ENCODE results near the gene SAMHD1.
"Not testable (repeated sequence)": the region's sequence is repeated elsewhere in the genome, so short reads cannot be mapped to it uniquely, and the experiment has no call there.

Gene SAMHD1

DNA sequence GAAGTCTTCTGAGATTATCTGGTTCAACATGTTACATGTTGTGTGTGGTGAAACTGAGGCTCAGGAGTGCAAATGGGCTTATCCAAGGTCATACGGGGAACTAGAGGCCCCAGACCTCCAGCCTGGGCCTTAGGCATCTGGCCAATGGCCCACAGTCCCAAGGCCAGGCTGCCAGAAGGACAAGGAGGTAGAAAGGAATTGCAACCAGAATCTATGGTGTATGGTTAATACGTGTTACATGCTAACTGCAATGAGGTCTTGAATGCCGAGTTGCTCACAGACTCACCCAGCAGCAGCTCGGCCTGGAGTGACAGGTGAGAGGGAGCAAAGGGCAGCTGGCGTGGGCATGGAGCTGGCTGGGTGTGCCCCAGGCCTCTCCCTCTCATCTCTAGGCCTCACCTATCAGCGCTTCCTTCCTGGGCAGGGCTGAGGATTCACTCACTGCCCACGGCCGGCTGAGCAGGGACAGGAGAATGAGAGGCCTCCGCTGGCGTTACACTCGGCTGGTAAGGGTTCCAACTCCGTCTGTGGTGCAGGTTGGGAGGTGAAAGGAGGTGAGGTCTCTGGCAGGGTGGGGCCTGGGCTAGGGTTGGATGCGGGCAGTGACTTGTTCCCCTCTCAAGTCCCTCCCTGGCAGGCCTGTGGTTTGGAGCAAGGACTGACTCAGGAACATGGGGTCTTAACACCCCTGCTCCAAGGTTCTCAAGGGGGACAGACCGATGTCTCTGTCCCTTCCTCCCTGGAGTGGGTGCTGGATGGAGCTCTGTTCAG, 75.6 kb downstream of the SAMHD1 start, which contains the start of gene TLDC2:
TSS of gene TLDC2 (plus strand) at position 437 of the 771 bp plus-strand sequence. CDS start at position 474, 37 bp downstream.
- ATAC-seq, result peak; percentile 21
- no peak within 1 kb of the TSS for H3K4me3 Mint-ChIP-seq

GRCh38 chr20:36875093-36875492, 76.4 kb downstream of the SAMHD1 start:
- not testable (repeated sequence) for H3K9me3 Mint-ChIP-seq, H3K27me3 Mint-ChIP-seq, ATAC-seq, H3K36me3 Mint-ChIP-seq, H3K4me3 Mint-ChIP-seq
- Mint-ChIP-seq H3K27ac (peak overlapping the region; percentile 54), H3K4me1 (peaks cover 16% of the 10 kb centered on the region)

More for the DNA sequence above, 75.6 kb downstream of the SAMHD1 start, which contains the start of gene TLDC2:
- Mint-ChIP-seq H3K36me3 (no peaks in the 10 kb centered on the region), H3K9me3 (no peaks in the 10 kb centered on the region), H3K27me3 (no peaks in the 10 kb centered on the region), H3K27ac (peak within 1 kb of the TSS; percentile 54), H3K4me1 (peaks cover 16% of the 10 kb centered on the region)

DNA sequence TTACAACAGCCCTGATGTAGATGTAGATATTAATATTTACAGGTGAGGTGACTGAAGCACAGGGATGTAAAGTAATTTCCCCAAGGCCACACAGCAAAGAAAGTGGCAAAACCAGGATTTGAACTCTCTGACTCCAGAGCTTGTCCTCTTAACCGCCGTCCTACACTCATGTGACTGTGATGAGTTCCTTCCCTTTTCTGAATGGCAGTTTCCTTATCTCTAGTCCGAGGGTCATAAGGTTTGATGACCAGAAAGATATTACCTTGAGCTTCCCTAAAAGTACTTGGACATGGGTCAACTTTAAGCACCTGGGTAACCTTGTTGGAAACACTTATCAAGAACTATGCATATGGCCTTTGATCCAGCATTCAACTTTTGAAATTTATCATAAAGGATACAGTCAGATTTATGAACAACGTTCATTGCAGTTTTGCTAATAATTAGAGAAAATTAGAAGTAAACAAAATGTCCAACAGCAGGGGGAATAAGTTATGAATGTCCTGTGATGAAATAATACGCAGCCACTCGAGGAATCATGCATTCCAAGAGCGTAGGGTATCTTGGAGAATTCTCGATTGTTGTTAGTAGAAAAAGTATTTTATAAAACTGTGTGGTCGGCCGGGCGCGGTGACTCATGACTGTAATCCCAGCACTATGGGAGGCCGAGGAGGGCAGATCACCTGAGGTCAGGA, 77.9 kb downstream of the SAMHD1 start:
- Mint-ChIP-seq H3K4me3 (no peak overlapping the region), H3K27ac (no peak overlapping the region), H3K36me3 (no peaks in the 10 kb centered on the region), H3K9me3 (no peaks in the 10 kb centered on the region), H3K4me1 (peaks cover 16% of the 10 kb centered on the region), H3K27me3 (no peaks in the 10 kb centered on the region)
- ATAC-seq, result no peak

- Mint-ChIP-seq H3K27me3 (no peaks in the 10 kb centered on the region), H3K4me3 (no peak overlapping the region), H3K27ac (no peak overlapping the region), H3K4me1 (peaks cover 16% of the 10 kb centered on the region), H3K36me3 (no peaks in the 10 kb centered on the region), H3K9me3 (no peaks in the 10 kb centered on the region)
- peak; percentile 29 for ATAC-seq
Observed at GRCh38 chr20:36872852-36873251, 78.7 kb downstream of the SAMHD1 start.

DNA sequence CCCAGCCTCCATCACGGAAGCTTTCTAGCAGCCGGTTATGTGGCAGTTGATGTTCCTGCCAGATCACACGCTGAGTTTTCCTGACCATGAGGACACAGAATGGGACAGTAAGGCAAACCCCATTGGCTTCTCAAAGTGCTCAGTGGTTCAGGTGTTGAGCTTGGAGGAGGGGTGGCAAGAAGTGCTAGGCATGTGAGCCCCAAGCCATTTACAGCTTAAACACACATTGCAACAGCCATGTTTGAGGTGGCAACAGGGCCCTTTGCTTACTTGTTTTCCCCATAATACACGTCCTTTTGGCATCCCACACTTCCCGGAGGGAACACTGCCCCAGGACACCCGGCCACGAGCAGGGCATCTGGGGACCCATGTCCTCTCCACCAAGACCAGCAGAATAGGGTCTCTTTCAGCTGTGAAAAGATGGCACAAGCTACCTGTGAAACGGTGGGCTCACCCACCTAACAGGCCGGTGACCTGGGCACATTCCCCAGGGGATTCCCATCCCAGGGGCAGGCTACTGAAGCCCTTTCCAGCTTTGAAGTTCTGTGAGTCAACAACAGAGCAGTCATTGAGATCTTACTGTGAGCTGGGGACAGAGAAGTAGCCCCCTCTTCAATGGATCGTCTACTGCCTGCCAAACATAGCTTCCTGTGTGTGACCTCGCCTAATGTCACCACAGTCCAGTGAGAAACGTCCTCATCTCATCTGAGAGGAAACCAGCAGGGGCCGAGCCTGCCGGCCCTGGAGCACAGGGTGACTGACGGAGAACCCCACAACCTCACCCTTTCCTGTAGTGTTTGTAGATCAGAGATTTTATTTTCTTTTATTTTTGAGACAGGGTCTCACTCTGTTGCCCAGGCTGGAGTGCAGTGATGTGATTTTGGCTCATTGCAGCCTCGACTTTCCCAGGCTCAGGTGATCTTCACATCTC, 79.6 kb downstream of the SAMHD1 start:
- Mint-ChIP-seq H3K4me1 (peaks cover 22% of the 10 kb centered on the region), H3K36me3 (no peaks in the 10 kb centered on the region), H3K27me3 (no peaks in the 10 kb centered on the region), H3K27ac (no peak overlapping the region), H3K4me3 (no peak overlapping the region), H3K9me3 (no peaks in the 10 kb centered on the region)
- no peak for ATAC-seq

DNA sequence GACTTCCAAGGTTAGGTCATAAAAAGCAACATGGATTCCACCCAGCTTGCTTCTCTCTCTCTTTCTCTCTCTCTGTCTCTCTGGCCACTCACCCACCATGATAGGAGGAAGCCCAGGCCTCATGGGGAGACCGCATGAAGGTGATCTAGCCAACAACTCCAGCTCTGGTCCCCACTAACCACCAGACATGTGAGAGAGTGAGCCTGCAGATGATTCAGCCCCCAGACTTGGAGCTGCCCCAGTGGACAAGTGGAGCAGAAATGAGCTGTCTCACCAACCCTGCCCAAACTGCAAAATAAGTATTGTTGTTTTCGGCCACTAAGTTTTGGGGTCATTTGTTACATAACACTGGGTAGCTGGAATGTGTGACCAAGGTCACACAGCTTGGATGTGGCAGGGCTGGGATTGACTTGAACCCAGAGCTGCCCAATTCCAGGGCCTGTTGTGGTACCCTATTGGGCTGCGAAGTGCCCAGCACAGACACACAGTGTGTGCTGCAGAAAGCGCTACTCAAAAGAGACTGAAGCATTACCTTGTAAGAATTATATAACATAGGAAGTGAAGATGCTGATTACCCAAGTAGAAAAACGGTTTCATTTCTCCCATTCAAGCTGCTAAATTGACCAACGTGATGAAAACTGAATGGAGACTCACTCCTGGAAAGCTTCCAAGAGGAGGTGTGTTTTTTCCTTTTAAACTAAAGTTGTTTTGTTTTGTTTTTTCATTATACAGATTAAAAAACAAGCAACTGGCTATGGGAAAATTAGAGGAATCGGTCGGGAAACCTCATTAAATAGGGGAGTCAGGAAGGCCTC, 84.6 kb downstream of the SAMHD1 start:
- Mint-ChIP-seq H3K27ac (peak overlapping the region; percentile 62), H3K27me3 (no peaks in the 10 kb centered on the region), H3K4me3 (no peak overlapping the region), H3K36me3 (no peaks in the 10 kb centered on the region), H3K9me3 (no peaks in the 10 kb centered on the region), H3K4me1 (peaks cover 38% of the 10 kb centered on the region)
- ATAC-seq, result no peak

DNA sequence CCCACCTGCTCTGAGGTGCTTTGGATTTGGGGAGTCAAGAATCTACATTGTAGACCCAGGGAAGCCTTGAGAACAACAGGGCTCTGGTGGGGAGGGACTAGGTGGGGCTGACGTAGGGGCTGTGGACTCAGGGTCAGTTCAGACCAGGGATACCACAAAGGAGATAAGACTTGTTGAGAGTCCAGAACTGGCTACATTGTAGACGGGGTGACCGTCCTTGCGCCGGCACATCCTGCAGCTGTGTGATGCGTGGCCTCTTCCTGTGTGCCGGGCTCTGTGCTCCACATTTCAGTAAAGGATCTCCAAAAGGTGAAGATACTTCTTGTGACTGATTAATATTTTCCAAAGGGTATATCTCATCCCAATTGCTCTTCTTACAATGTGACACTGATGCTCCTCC, 85.3 kb downstream of the SAMHD1 start:
- Mint-ChIP-seq H3K27me3 (no peaks in the 10 kb centered on the region), H3K9me3 (no peaks in the 10 kb centered on the region), H3K4me3 (no peak overlapping the region), H3K27ac (no peak overlapping the region), H3K36me3 (no peaks in the 10 kb centered on the region), H3K4me1 (peaks cover 45% of the 10 kb centered on the region)
- no peak for ATAC-seq

- H3K4me3 Mint-ChIP-seq, result no peak overlapping the region
- no peaks in the 10 kb centered on the region for H3K27me3 Mint-ChIP-seq
- no peaks in the 10 kb centered on the region for H3K9me3 Mint-ChIP-seq
Observed at GRCh38 chr20:36865861-36866149, 85.7 kb downstream of the SAMHD1 start.

DNA sequence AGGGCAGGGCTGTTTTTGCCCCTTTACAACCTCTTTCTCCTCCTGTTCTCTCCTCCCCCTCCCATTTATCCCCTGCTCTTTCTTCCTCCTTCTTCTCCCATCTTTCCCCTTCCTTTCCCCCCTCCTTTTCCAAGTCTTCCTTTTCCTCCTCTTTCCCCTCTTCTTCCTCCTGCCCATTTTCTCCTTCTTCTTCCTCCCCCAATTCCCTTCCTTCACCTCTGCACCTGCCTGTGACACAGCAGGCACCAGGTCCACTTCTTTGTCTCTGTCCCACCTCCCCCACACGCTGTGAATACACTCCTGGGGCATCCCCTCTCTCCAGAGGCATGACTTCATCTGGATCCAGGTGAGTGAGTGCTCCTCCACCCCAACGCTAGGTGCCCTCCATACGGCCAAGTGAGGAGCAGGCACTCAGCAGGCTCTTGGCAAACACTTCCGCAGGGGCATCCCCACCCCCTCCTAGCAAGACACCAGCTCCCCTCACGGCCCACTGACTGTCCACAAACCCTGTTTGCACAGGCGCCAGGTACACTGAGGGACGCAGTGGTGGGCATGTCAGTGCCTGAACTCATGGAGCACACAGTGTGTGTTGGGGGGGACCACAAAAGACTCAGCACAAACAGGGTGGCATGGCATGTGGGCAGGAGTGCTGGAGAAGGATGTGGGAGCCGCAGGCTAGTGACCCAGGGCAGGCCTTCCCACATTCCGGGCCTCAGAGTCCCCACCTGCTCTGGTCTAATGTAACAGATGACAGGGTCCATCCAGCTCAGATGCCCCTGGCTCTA, 86.2 kb downstream of the SAMHD1 start:
- Mint-ChIP-seq H3K27ac (peak overlapping the region; percentile 64), H3K27me3 (no peaks in the 10 kb centered on the region), H3K4me3 (peak overlapping the region; percentile 92), H3K36me3 (no peaks in the 10 kb centered on the region), H3K4me1 (peaks cover 54% of the 10 kb centered on the region), H3K9me3 (no peaks in the 10 kb centered on the region)
- ATAC-seq, result no peak

More at GRCh38 chr20:36865861-36866149, 85.7 kb downstream of the SAMHD1 start:
- no peak for ATAC-seq
- peaks cover 49% of the 10 kb centered on the region for H3K4me1 Mint-ChIP-seq
- H3K27ac Mint-ChIP-seq, result no peak overlapping the region
- no peaks in the 10 kb centered on the region for H3K36me3 Mint-ChIP-seq

DNA sequence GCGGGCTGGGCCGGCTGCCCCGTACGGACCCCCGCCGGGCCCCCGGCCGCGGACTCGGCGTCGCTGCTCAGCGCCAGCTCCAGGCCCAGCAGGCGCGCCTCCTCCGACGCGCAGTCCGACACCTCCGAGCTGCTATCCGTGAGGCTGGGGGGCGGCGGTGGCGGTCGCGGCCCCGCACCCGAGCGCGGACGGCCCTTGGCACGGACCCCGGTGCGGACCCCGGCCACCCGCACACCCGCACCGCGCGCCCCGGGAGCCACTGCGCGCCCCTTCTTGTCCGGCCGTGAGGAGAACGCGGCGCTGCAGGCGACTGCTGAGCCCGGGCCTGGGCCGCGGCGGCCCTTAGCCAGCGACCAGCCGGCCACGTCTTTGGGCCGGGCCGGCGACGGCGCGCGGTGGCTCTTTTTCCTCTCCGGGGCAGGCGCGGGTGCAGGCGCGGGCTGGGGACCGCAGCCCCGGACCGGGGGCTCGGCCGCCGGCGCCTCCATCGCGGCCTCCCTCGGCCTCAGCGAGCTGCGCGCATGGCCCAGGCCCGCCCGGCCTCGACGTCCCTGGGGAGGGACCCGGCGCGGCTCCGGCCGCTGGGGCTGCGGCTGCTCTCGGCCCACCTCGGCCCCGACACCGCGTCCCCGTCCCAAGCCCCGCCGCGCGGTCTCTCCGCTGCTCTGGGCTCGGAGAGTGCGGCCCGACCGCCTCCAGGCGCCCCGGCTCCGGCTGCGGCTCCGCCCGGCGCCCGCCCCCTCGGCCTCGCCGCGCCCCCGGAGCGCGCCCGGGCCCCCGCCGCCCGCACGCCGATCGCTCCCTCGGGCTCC, 88.4 kb downstream of the SAMHD1 start:
- Mint-ChIP-seq H3K36me3 (no peaks in the 10 kb centered on the region), H3K9me3 (no peaks in the 10 kb centered on the region), H3K27me3 (no peaks in the 10 kb centered on the region), H3K4me3 (no peak overlapping the region), H3K4me1 (peaks cover 76% of the 10 kb centered on the region), H3K27ac (no peak overlapping the region)
- peak; percentile 2 for ATAC-seq

DNA sequence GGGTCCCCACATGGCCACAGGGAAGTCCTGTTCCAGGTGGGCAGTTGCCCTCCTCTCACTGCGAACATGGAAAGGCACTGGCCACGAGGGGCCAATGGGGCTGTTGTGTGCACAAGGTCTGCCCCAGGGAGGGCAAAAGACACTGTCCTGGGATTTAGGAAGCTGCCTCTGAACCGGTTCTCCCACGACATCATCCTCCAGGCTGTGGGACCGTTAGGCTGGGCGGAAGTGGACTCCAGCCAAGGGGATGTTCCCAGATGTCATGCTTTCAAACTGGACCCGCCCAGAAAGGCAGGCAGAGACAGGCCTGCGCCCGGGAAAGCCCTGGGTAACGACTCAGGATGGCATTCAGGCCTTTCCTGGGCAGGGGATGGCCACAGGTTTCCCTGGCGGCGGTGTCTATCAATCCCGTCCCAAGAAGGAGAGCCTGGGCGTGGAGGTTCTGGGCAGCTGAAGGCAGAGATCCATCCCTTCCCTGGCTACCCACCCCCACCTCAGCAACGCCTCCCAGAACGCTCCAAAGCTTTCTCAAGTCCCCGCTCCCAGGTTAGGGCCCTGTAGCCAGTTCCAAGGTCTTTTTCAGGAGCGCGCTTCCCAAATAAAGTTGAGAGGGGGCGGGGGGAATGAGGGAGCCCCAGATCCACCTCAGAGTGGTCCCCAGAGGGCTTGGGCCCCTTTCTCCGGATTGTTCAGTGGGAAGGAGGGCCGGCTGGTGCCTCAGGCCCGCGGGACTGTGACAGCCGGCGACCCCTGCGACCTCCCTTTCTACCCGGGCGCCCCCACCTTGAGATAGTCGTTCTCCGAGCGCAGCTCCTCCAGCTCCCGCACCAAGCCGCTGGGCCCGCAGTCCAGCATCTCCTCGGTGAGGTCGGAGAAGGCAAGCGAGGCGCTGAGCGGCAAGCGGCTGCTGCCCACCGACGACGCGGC, 89.4 kb downstream of the SAMHD1 start:
- no peaks in the 10 kb centered on the region for H3K9me3 Mint-ChIP-seq
- H3K4me1 Mint-ChIP-seq, result peaks cover 80% of the 10 kb centered on the region
- H3K36me3 Mint-ChIP-seq, result peaks cover 2% of the 10 kb centered on the region
- H3K27me3 Mint-ChIP-seq, result no peaks in the 10 kb centered on the region
- peak overlapping the region; percentile 64 for H3K4me3 Mint-ChIP-seq
- ATAC-seq, result no peak
- peak overlapping the region; percentile 35 for H3K27ac Mint-ChIP-seq

DNA sequence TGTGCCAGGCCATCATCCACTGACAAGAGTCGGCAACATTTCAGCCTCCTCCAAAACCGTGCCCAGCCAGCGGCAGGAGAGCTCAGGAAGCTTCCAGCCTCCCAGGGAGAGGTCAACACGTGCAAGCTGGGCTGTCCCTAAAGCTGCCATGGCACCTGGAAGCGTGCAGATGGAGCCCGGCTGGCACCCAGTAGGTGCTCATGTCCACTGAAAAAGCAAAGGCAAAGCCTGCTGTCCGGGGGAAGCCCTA, 90.0 kb downstream of the SAMHD1 start:
- H3K36me3 Mint-ChIP-seq, result peaks cover 5% of the 10 kb centered on the region
- peaks cover 80% of the 10 kb centered on the region for H3K4me1 Mint-ChIP-seq
- H3K9me3 Mint-ChIP-seq, result no peaks in the 10 kb centered on the region
- H3K4me3 Mint-ChIP-seq, result peak overlapping the region; percentile 64
- ATAC-seq, result no peak
- H3K27me3 Mint-ChIP-seq, result no peaks in the 10 kb centered on the region
- H3K27ac Mint-ChIP-seq, result peak overlapping the region; percentile 35

All from stimulated activated memory B cell treated with anti-CD40 and anti-IgM and Interleukin-4, amounts not matched to agents 10 μg/mL and 1 μg/mL and 100 μg/mL, for 72 hours (primary cell).